Measurements from ENCODE around the gene NKX1-2. TPM values are rescaled to one million over a fixed set of nuclear protein-coding genes. Genes with fewer than 3 reads are reported as not detected.

The NKX1-2 gene
- total RNA-seq, 1 experiment from 2014 or later: 0.36 TPM

- intact Hi-C loops (cut with micrococcal nuclease): no loop called here
- Histone ChIP-seq H3F3A (ENCODE audit: low read length, unreplicated experiment) (peaks cover 3% of the 10 kb centered on the region), H3K27me3 (ENCODE audit: low read length) (no peaks in the 10 kb centered on the region), H3K27ac (ENCODE audit: low read length) (no peak overlapping the region), H3K4me2 (ENCODE audit: low read length) (no peak overlapping the region), H3K36me3 (ENCODE audit: low read depth, low read length) (peaks cover 35% of the 10 kb centered on the region), H3K79me2 (ENCODE audit: low read length) (no peaks in the 10 kb centered on the region), H4K20me1 (ENCODE audit: low read length) (no peaks in the 10 kb centered on the region), H3K9ac (ENCODE audit: low read length) (no peak overlapping the region), H3K4me1 (ENCODE audit: insufficient read depth, low read length) (no peaks in the 10 kb centered on the region), H2AFZ (ENCODE audit: low read length) (no peak overlapping the region), H3K9me2 (replicated peaks; ENCODE audit: low read length) (no peaks in the 10 kb centered on the region), H3K9me3 (ENCODE audit: low read length) (no peaks in the 10 kb centered on the region), H3K4me3 (ENCODE audit: low read length) (no peak overlapping the region)
- TF ChIP-seq EZH2 (IDR thresholded peaks at IDR 0.05; ENCODE audit: low read length, unreplicated experiment): no peak
- no peak for TF ChIP-seq EZH2phosphoT487 (IDR thresholded peaks at IDR 0.05; ENCODE audit: borderline replicate concordance, low read length)
- TF ChIP-seq, protein P1, sequence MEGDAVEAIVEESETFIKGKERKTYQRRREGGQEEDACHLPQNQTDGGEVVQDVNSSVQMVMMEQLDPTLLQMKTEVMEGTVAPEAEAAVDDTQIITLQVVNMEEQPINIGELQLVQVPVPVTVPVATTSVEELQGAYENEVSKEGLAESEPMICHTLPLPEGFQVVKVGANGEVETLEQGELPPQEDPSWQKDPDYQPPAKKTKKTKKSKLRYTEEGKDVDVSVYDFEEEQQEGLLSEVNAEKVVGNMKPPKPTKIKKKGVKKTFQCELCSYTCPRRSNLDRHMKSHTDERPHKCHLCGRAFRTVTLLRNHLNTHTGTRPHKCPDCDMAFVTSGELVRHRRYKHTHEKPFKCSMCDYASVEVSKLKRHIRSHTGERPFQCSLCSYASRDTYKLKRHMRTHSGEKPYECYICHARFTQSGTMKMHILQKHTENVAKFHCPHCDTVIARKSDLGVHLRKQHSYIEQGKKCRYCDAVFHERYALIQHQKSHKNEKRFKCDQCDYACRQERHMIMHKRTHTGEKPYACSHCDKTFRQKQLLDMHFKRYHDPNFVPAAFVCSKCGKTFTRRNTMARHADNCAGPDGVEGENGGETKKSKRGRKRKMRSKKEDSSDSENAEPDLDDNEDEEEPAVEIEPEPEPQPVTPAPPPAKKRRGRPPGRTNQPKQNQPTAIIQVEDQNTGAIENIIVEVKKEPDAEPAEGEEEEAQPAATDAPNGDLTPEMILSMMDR (conservative IDR thresholded peaks at IDR 0.05; ENCODE audit: low read depth, low read length): no peak
- ChIA-PET CTCF (interaction anchor here (0.7 kb wide), 1 partner anchor 9 kb away, joined by 3 read pairs; no protein-coding TSS in a partner anchor), POLR2A (ENCODE audit: unreplicated experiment) (no interaction called here)
- DNase-seq: no peak
- BruUV-seq (replicated peaks): no TSS peak
- no peak for ATAC-seq
Measured at GRCh38 chr10:124402273-124402672, 47.6 kb downstream of the NKX1-2 start.

DNA sequence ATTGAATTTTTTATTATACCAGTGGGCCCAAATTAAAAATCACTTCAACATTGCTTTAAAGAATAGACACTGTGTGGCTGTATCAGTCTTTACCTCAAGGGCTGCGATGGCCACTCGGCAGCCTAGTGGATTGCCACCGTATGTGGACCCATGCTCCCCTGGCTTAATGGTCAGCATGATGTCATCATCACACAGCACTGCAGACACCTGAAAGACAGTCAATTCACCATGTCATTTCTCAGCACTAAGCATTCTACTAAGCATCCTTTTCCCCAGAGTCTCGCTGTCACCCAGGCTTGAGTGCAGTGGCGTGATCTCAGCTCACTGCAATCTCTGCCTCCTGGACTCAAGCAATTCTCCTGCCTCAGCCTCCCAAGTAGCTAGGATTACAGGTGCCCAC lies 48.2 kb downstream of the NKX1-2 start:
- Histone ChIP-seq H3F3A (ENCODE audit: low read length, unreplicated experiment) (peaks cover 3% of the 10 kb centered on the region), H3K36me3 (ENCODE audit: low read depth, low read length) (peaks cover 29% of the 10 kb centered on the region), H2AFZ (ENCODE audit: low read length) (no peak overlapping the region), H3K4me2 (ENCODE audit: low read length) (no peak overlapping the region), H3K4me1 (ENCODE audit: insufficient read depth, low read length) (no peaks in the 10 kb centered on the region), H4K20me1 (ENCODE audit: low read length) (no peaks in the 10 kb centered on the region), H3K79me2 (ENCODE audit: low read length) (no peaks in the 10 kb centered on the region), H3K4me3 (ENCODE audit: low read length) (no peak overlapping the region), H3K9me2 (replicated peaks; ENCODE audit: low read length) (no peaks in the 10 kb centered on the region), H3K27ac (ENCODE audit: low read length) (no peak overlapping the region), H3K9ac (ENCODE audit: low read length) (no peak overlapping the region), H3K9me3 (ENCODE audit: low read length) (no peaks in the 10 kb centered on the region), H3K27me3 (ENCODE audit: low read length) (no peaks in the 10 kb centered on the region)
- intact Hi-C loops (cut with micrococcal nuclease): no loop called here
- DNase-seq (no peak), ATAC-seq (no peak)
- ChIA-PET POLR2A (ENCODE audit: unreplicated experiment) (no interaction called here), CTCF (no interaction called here)
- no peak for TF ChIP-seq EZH2phosphoT487 (IDR thresholded peaks at IDR 0.05; ENCODE audit: borderline replicate concordance, low read length)
- TF ChIP-seq, protein P1 (conservative IDR thresholded peaks at IDR 0.05; ENCODE audit: low read depth, low read length): no peak
- TF ChIP-seq EZH2 (IDR thresholded peaks at IDR 0.05; ENCODE audit: low read length, unreplicated experiment): no peak
- no TSS peak for BruUV-seq (replicated peaks)

Other genes with a start within 250 kb of the NKX1-2 start
- 68.0 and 79.8 TPM in 2 replicates for gene OAT, start 31.1 kb downstream of the NKX1-2 start, total RNA-seq (2014; rRNA removed)
- 6.6 and 13.5 TPM in 2 replicates for gene LHPP, start 11.8 kb upstream of the NKX1-2 start, total RNA-seq (2014; rRNA removed)